Keratinocyte (primary cell): ENCODE measurements around the gene GTF2H4.

Experiments
- CTCF ChIP-seq, 3 experiments: IDR thresholded peaks in 1 of 3; conservative IDR thresholded peaks in 1 of 3; optimal IDR thresholded peaks in 1 of 3; 2 replicates in 2 of 3; 3 replicates in 1 of 3; pipeline versions ENCODE3 to v1.5.1; 2011; ENCODE audit warnings: low read length in 3 of 3, mild to moderate bottlenecking in 3 of 3, moderate library complexity in 2 of 3, control low read depth in 1 of 3, inconsistent platforms in 1 of 3; ENCODE audit not compliant: insufficient read depth in 2 of 3; ENCODE audit errors: extremely low read depth in 1 of 3
- EZH2 ChIP-seq: IDR thresholded peaks from one replicate; pipeline ENCODE4 v1.6.1; 2012; ENCODE audit warnings: inconsistent platforms, mild to moderate bottlenecking, low read length, moderate library complexity

GRCh38 chr6:30896541-30896940 is 11.5 kb upstream of the GTF2H4 start:
- TF ChIP-seq CTCF (optimal IDR thresholded peaks at IDR 0.05 in 1 of 3, IDR thresholded peaks at IDR 0.05 in 1 of 3, conservative IDR thresholded peaks at IDR 0.05 in 1 of 3; ENCODE audit: extremely low read depth in 1 of 3, insufficient read depth in 2 of 3, low read length in 3 of 3) (no peak), EZH2 (no peak)
